ENCODE data around the gene GRIK1.

DNA sequence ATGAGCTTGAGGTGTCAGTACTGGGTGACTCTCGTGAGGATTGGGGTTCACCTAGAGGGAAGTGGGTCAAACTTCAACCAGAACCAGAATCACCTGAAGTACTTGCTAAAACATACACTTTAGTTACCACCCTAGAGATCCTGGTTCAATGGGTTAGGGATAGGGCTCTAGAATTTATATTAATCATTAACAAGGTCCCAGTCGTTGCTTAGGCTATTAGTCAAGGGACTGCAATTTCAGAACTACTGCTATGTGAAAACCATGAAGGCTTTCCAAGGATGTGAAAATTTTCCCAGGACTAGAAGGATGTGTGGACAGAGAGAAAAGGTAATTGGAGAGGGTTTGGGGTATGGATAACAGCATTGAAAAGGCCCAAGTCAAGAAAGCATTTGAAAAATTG is 162.6 kb downstream of the GRIK1 start:
- no peak for TF ChIP-seq POLR2AphosphoS5 (IDR thresholded peaks at IDR 0.05; ENCODE audit: low read depth, low read length)
- TF ChIP-seq POLR2A (IDR thresholded peaks at IDR 0.05; ENCODE audit: low read depth, low read length), result no peak
- no peak for TF ChIP-seq TAF1 (IDR thresholded peaks at IDR 0.05; ENCODE audit: borderline replicate concordance, low read depth, low read length)
